ENCODE results near the gene TSHZ2.

TSHZ2 gene

GRCh38 chr20:52972190-52972937 lies at the start of gene TSHZ2:
TSS of gene TSHZ2 (plus strand) at chr20:52972358. CDS start at chr20:52973294, 936 bp downstream.
- Mint-ChIP-seq H3K4me1 (peaks cover 49% of the 10 kb centered on the region), H3K36me3 (peaks cover 4% of the 10 kb centered on the region), H3K27ac (peak within 1 kb of the TSS; percentile 100), H3K4me3 (peak within 1 kb of the TSS; percentile 93), H3K27me3 (no peaks in the 10 kb centered on the region), H3K9me3 (no peaks in the 10 kb centered on the region)

GRCh38 chr20:52922436-52922835 lies 49.7 kb upstream of the TSHZ2 start:
- Mint-ChIP-seq H3K27me3 (no peaks in the 10 kb centered on the region), H3K27ac (no peak overlapping the region), H3K4me1 (peaks cover 18% of the 10 kb centered on the region), H3K4me3 (no peak overlapping the region), H3K36me3 (peaks cover 6% of the 10 kb centered on the region), H3K9me3 (peaks cover 8% of the 10 kb centered on the region)

DNA sequence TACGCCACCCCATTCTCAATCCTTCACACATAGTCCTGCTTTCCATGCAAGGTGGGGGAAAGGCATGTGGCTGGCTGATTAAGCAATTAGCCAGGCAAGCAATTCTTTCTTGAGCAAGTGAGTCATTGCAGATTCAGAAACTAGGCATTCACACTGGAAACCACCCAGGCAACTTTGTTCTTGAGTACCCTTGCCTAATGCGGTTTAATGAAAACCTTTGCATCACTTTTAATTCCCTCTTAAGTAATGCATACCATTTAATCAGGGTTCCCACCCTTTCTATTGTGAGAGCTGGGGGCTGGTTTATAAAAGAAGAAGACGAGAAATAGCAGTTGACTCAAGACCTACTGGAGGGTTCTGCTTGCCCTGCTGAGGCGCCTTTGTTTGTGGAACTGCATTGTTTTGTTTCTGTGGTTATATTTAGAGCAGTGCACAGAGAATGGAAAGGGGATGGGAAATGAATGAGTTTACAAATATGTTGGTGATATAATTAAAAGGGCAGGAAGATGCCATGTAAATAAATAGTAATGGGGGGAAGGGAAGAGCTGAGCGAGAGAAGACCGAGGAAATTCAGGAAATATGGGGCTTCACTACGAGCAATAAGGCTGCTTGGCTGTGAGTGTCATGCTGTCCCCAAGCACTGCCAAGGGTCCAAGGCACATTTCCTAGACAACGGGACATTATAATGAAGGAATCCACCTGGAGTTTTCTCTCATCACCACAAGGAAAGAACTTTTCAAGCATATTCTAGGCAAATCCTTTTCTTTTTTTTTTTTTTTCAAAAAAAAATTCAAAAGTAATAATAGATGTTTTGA lies 48.8 kb upstream of the TSHZ2 start:
- H3K4me1 Mint-ChIP-seq = peaks cover 18% of the 10 kb centered on the region
- H3K27me3 Mint-ChIP-seq = no peaks in the 10 kb centered on the region
- H3K4me3 Mint-ChIP-seq = peak overlapping the region; percentile 5
- H3K36me3 Mint-ChIP-seq = peaks cover 6% of the 10 kb centered on the region
- peaks cover 8% of the 10 kb centered on the region for H3K9me3 Mint-ChIP-seq
- H3K27ac Mint-ChIP-seq = peak overlapping the region; percentile 44

DNA sequence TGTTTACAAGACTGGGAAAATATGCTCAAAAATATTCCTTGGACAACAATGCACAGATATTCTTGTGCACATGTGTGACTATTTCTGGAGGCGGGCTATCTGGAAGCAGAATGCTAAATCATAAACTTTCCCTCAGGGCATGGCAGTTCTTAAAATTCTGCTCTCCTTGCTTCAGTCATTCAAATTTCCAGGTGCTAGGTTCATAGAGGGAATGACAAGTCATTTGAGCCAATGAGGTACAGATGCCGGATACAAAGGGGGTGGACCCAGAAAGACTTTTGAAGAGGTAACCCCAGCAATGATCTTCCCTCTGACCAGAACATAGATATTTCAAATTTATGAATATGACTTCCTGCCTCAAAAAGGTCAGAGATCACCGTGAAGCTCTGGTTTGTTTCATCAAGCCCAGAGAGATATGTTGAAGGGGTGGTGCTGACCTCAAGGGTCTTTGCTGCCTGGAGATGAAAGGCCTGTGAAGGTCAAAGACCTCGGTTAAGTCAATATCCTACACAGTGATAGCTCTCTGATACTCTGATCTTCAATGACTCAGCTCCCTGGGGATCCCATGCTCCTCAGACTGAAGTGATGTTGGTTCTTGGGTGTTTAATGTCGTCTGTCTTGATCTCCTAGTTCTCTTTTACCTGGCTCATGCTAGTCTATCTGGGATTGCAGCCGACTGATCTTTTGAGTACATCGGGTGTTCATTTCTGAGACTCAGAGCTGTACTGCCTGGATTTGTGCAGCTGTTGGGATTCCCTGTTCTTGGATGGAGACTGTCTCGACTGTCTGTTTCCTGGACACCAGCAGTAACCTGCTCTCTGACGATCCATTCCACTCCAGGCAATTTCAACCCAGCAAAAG lies 47.5 kb upstream of the TSHZ2 start:
- Mint-ChIP-seq H3K27ac (no peak overlapping the region), H3K4me3 (no peak overlapping the region), H3K27me3 (no peaks in the 10 kb centered on the region), H3K36me3 (peaks cover 6% of the 10 kb centered on the region), H3K9me3 (peaks cover 8% of the 10 kb centered on the region), H3K4me1 (peaks cover 18% of the 10 kb centered on the region)

DNA sequence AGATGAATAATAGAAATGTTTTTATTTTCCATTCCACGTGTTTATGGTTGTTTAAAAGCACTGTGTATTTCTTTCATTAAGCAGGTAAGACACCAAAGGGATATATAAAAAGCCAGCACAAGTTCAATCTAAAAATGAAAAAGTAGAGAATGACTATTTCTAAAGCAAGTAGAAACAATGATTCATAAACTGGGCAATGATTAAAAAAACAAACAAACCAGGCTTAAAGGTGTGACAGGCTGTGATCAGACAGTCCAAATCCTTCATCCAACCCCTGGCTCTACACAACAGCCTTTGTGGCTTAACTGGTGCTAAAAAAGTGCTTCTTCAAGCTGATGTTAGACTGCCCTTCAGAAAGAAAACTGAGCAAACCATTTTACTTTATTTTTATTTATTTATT lies 45.7 kb upstream of the TSHZ2 start:
- peaks cover 5% of the 10 kb centered on the region for H3K36me3 Mint-ChIP-seq
- no peaks in the 10 kb centered on the region for H3K27me3 Mint-ChIP-seq
- H3K9me3 Mint-ChIP-seq = peaks cover 8% of the 10 kb centered on the region
- H3K27ac Mint-ChIP-seq = no peak overlapping the region
- peaks cover 18% of the 10 kb centered on the region for H3K4me1 Mint-ChIP-seq
- no peak overlapping the region for H3K4me3 Mint-ChIP-seq

DNA sequence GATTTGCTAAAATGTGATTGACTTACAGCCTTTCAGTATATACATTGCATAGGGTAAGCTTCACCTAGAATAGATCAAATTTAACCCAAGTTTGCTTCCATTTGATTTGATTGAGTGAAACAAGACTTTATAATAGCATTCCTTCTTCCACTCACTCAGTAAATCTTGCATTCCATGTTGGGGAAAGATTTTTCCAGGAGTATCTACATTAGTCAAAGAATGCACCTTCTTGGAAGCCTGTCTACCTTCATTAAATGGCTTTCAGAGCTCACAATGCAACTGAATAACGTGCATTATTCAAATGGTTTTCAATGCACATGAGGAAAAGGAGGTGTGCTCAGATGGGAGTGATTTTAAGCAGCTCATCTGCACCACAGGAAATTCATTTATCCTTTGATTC lies 38.3 kb upstream of the TSHZ2 start:
- no peaks in the 10 kb centered on the region for H3K36me3 Mint-ChIP-seq
- no peaks in the 10 kb centered on the region for H3K27me3 Mint-ChIP-seq
- no peak overlapping the region for H3K4me3 Mint-ChIP-seq
- no peaks in the 10 kb centered on the region for H3K9me3 Mint-ChIP-seq
- H3K27ac Mint-ChIP-seq = no peak overlapping the region
- H3K4me1 Mint-ChIP-seq = no peaks in the 10 kb centered on the region

DNA sequence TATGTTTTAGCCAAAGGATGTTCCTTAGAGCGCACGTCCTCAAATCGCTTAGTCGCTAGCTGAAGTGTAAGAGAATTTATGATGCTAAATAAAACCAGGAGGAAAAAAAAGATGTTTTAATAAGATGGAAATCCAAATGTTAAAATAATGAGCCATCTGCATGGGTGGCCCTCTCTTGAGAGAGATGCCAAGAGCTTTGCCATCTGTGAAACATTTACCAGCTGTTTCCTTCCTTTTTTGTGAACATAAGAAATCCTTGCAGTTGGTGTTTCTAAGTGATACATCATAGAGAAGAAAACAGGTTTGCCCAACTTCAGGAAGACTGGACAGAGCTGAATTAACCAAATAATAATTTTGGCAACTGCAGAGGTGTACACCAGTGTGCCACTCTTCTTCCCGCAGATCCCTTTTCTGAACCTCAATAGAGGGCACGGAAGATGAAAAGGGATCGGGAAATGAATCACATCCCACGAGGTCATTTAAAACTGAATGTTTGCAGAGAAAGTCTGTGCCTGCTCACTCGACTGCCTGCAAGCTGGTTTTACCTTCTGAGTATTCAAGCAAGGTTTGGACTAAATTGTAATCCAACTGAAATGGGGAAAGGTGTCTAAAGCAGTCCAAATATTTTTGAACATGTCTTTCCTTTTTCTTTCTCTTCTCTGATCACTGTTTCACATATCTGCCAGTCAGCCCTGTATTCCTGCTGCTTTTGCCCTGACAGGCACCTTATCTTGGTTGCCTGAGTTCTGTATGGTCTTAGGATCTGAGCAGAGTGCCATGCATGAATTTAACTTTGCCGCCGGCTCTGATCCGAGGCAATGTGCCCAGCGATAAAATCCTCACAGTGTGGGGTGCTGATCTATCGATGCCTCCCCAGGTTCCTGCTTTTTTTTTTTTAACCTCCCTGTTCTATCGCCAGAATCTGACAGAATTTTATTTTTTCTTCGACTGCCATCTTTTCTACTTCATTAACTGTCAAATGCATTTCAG lies 35.5 kb upstream of the TSHZ2 start:
- H3K9me3 Mint-ChIP-seq = no peaks in the 10 kb centered on the region
- H3K4me3 Mint-ChIP-seq = no peak overlapping the region
- no peaks in the 10 kb centered on the region for H3K27me3 Mint-ChIP-seq
- H3K36me3 Mint-ChIP-seq = no peaks in the 10 kb centered on the region
- no peaks in the 10 kb centered on the region for H3K4me1 Mint-ChIP-seq
- no peak overlapping the region for H3K27ac Mint-ChIP-seq

DNA sequence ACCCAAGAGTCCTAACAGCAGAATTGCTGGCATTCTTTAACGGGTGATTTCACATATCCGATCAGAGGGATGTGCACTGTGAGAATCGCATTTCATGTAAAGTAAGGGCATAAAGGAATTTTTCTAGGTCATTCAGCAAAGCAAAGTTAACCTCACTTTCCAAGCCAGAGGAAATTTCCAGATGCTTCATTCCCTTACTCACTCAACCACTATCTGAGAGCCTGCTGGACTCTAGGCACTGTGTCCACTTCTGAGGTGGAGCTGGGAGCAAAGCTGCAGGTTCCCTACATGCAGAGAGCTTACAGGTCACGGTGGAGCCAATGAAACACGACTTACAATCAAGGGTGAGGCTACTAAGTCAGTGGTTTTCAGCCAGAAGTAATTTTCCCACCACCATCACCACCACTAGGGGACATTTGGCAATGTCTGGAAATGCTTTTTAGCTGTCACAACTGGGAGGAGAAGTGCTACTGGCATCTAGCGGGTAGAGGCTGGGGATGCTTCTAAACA lies 34.5 kb upstream of the TSHZ2 start:
- no peak overlapping the region for H3K27ac Mint-ChIP-seq
- H3K9me3 Mint-ChIP-seq = peaks cover under 1% of the 10 kb centered on the region
- no peak overlapping the region for H3K4me3 Mint-ChIP-seq

DNA sequence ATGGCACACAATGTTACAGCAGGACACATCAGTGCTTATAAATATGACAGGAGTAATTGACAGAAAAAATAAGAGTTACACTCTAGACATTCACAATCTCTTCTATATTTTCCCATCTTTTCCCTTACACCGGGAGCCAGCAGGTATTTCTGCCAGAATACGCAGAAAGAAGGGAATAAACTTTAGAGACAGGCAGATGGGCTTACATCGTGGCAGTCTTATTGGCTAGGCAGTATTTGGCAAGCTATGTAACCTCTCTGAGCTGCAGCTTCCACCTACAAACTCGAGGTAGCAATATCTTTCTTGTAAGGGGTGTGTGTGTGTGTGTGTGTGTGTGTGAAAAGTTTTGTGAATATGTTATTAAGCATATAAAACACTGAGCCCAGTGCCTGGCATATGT lies 33.0 kb upstream of the TSHZ2 start:
- H3K9me3 Mint-ChIP-seq = peaks cover 9% of the 10 kb centered on the region
- H3K36me3 Mint-ChIP-seq = no peaks in the 10 kb centered on the region
- H3K4me3 Mint-ChIP-seq = no peak overlapping the region
- H3K27ac Mint-ChIP-seq = no peak overlapping the region
- H3K27me3 Mint-ChIP-seq = no peaks in the 10 kb centered on the region
- peaks cover 9% of the 10 kb centered on the region for H3K4me1 Mint-ChIP-seq

More for the DNA sequence above, 34.5 kb upstream of the TSHZ2 start:
- Mint-ChIP-seq H3K4me1 (no peaks in the 10 kb centered on the region), H3K36me3 (no peaks in the 10 kb centered on the region), H3K27me3 (no peaks in the 10 kb centered on the region)

- H3K9me3 Mint-ChIP-seq = peaks cover 9% of the 10 kb centered on the region
- no peaks in the 10 kb centered on the region for H3K27me3 Mint-ChIP-seq
- H3K4me3 Mint-ChIP-seq = no peak overlapping the region
- H3K4me1 Mint-ChIP-seq = peaks cover 9% of the 10 kb centered on the region
- H3K27ac Mint-ChIP-seq = no peak overlapping the region
- no peaks in the 10 kb centered on the region for H3K36me3 Mint-ChIP-seq
Observed at GRCh38 chr20:52941808-52942207, 30.4 kb upstream of the TSHZ2 start.

GRCh38 chr20:52943185-52943841 lies 28.8 kb upstream of the TSHZ2 start:
- no peaks in the 10 kb centered on the region for H3K27me3 Mint-ChIP-seq
- no peak overlapping the region for H3K27ac Mint-ChIP-seq
- H3K36me3 Mint-ChIP-seq = no peaks in the 10 kb centered on the region
- H3K9me3 Mint-ChIP-seq = peaks cover 9% of the 10 kb centered on the region
- no peak overlapping the region for H3K4me3 Mint-ChIP-seq
- peaks cover 9% of the 10 kb centered on the region for H3K4me1 Mint-ChIP-seq

DNA sequence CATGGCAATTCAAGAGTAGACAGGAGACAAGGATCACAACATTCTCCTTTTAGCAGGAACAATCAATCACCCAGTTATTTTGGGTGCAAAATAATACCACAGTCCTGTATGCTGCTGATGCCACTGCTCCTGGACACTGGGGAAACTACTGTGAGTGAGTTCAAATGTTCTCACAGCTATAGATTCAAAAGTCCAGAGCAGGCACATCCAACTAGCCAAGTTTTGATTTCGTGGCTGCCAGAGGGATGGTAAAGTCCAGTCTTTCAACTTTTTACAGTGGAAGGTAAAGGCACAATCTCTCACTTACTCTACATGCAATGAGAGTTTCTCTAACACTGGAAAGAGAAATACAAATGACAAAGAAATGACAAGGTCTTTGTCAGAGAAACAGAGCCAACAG lies 26.9 kb upstream of the TSHZ2 start:
- H3K4me1 Mint-ChIP-seq = peaks cover 9% of the 10 kb centered on the region
- H3K27ac Mint-ChIP-seq = no peak overlapping the region
- H3K36me3 Mint-ChIP-seq = no peaks in the 10 kb centered on the region
- no peaks in the 10 kb centered on the region for H3K27me3 Mint-ChIP-seq
- no peak overlapping the region for H3K4me3 Mint-ChIP-seq
- H3K9me3 Mint-ChIP-seq = peaks cover 9% of the 10 kb centered on the region

GRCh38 chr20:52945862-52946522 lies 26.2 kb upstream of the TSHZ2 start:
- Mint-ChIP-seq H3K27me3 (no peaks in the 10 kb centered on the region), H3K4me3 (no peak overlapping the region), H3K9me3 (peaks cover 9% of the 10 kb centered on the region), H3K36me3 (no peaks in the 10 kb centered on the region), H3K27ac (no peak overlapping the region), H3K4me1 (peaks cover 9% of the 10 kb centered on the region)

- Mint-ChIP-seq H3K4me1 (peaks cover 4% of the 10 kb centered on the region), H3K27ac (no peak overlapping the region), H3K4me3 (no peak overlapping the region), H3K27me3 (no peaks in the 10 kb centered on the region), H3K9me3 (no peaks in the 10 kb centered on the region), H3K36me3 (no peaks in the 10 kb centered on the region)
Observed at GRCh38 chr20:52948491-52948890, 23.7 kb upstream of the TSHZ2 start.

Measured in activated naive CD4-positive, alpha-beta T cell treated with anti-CD3 and anti-CD28 coated beads, Interleukin-2, amount 50 U/mL, for 24 hours (primary cell).